GM18868 (cell line): Measurements from ENCODE around the gene DPYSL3.
A peak's percentile ranks its signal among the peaks of the same experiment; 100 is the strongest.

ENCODE experiments used
- ATAC-seq: cut with Tn5 transposase; IDR thresholded peaks from one replicate; pipeline ENCODE4 v1.9.1; 2021; ENCODE audit warnings: mild to moderate bottlenecking, moderate library complexity; ENCODE audit not compliant: unreplicated experiment

Gene DPYSL3

GRCh38 chr5:147515269-147515668, 5.4 kb upstream of the DPYSL3 start:
- ATAC-seq = no peak

GRCh38 chr5:147512659-147513379, 3.0 kb upstream of the DPYSL3 start:
- ATAC-seq = no peak

GRCh38 chr5:147510885-147511284, 1.0 kb upstream of the DPYSL3 start:
- ATAC-seq = no peak

DNA sequence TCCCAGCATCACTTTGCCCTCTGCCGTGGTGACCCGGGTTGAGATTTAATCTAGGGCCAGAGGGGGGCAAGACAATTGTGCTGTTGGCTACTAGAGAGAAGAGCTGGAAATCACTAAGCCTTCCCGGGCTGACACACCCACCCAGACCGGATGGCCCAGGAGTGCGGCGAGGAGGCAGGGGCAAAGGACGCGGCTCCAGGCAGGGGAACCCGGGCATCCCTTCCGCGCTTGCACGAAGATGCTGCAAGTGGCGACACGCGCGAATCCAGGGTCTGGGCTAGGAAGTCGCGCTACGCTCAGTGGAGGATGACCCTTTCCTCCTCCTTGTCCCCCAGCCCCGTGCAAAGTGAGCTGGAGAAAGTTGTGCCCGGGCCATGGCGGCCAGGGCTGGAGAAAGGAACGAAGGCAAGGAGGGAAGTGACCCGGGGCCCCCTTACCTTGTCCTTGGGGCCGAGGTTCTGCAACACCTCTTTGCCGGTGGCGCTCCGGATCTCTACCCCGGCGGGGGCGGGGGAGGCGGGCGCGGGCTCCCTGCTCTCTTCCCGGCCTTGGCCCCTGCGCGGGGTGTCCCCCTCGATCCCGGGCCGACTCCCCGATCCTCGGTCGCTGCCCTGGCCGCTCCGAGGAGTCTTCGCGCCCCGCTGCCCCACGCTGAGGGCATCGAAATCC, 693 bp downstream of the DPYSL3 start:
- no peak for ATAC-seq

- no peak for ATAC-seq
These were observed 1.2 kb downstream of the DPYSL3 start for GRCh38 chr5:147508711-147509040.

DNA sequence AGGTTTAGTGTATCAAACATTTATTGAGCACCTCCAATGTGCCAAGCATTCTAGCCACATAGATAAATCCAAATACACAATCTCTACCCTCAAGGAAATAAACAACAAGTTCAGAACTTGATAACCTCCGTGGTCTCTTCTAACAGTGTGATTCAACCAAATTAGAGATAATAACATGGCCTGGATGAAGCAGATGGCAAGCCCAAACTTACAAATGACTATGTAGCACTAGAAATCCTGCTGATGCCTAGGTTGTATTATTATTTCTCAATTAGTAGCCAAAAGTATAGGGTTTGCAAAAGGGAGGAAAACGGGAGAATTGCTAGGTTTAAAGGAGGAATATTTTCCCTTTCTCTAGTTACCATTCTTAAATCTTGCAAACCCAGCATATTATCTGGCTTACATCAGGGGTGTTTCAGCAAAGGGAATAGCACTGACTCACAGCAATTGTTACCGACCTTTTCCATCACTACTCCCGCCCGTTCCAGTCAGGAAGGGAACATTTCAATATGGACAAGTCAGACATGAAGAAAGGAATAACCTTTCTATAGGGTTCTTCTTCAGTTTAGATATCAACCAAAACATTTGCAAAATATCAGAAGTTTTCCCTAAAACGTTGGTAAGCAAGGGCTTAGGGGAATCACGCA, 2.3 kb downstream of the DPYSL3 start:
- ATAC-seq = no peak

GRCh38 chr5:147504535-147504934, 5.3 kb downstream of the DPYSL3 start:
- no peak for ATAC-seq

GRCh38 chr5:147504011-147504410, 5.9 kb downstream of the DPYSL3 start:
- ATAC-seq = no peak

DNA sequence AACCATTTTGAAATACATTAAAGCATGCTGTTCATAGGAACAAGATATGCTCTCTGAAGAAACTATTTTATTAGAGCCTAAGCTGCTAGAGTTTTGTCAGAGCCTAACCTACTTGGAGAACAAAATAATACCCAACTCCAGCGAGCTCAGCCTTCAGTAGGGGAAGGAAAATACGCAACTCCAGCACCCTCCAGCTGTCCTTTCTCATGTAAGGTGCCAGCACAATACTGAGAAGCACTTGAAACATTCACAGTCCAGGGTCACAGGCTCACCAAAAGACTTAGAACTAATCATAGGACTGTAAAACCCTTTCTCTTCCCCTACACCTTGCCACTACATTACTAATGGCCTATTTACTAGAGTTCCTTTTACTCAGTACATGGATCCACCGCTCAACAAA, 18.9 kb downstream of the DPYSL3 start:
- no peak for ATAC-seq

DNA sequence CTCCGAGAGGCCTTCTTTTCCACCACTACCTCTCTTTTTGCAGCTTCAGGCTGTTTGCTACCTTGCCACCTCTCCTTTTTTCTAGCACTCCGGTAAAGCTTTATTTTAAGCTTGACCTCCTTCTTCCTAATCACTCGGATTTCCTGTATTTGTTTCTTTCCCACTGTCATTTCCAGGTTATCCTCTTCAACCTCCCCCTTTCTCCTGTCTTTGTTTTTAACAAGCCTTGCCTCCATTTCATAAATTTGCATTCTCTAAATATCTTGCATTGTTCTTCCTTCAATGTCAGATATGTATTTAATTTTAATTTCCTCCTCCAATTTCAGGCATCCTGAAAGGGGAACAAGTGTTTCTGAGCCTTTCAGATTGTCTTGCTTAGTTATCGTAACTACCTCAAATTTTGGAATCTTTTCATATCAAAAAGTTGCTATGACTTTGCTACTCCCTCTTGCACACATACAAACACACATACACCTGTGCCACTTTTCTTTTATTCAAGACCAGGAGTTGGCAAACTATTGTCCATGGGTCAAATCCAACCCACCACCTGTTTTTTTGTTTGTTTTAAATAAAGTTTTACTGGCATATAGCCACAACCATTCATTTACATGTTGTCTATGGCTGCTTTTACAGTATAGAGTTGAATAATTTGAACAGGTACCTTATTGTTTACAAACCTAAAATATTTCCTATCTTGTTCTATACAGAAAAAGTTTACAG, 22.7 kb downstream of the DPYSL3 start:
- ATAC-seq = no peak

DNA sequence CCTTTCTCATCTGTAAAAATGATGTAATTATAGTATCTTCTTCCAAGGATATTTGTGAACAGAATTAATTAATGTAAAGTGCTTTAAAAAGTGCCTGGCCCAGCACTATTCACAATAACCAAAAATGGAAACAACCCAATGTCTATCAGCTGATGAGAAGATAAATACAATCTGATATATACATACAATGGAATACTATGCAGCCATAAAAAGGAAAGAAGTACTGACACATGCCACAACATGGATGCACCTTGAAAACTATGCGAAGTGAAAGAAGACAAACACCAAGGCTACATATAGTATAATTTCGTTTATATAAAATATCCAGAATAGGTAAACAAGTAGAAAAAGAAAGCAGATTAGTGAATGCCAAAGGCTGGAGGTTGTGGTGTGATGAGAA, 24.1 kb downstream of the DPYSL3 start:
- ATAC-seq = no peak

GRCh38 chr5:147485046-147485445, 24.8 kb downstream of the DPYSL3 start:
- no peak for ATAC-seq

- no peak for ATAC-seq
These were observed 25.2 kb downstream of the DPYSL3 start for GRCh38 chr5:147484708-147485020.

DNA sequence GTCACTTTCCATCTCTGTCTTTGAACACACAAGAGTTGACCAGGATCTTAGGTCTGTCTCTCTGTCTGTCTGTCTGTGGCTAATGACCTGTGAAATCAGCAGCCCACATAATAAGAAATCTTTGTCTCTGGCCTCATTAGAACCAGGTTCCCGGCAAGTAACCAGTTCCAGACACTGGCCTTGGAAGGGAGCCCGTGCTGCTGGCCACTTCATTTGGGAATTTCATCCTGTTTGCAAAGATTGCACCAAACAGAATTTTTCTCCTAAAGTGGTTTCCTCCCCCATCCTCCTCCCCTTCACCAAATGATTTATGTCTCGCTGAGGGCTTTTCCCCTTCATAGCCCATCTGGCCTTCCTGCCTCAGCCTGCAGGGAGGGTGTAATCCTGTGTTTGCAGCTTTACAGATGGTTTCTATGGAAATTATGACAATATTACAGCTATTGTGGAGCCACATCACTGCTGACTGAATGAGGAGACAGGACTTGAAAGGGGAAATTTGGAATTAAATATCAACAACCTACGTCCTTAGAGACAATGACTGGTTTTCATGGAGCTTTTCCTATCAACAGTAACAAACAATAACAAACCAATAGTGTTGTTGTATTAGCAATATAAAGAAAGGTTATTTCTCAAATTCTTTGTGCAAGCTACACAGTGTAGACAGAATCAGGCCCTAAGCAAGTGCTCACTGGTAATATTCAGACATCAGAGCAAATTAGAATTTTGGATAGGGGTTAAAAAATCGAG, 25.7 kb downstream of the DPYSL3 start:
- ATAC-seq = no peak

DNA sequence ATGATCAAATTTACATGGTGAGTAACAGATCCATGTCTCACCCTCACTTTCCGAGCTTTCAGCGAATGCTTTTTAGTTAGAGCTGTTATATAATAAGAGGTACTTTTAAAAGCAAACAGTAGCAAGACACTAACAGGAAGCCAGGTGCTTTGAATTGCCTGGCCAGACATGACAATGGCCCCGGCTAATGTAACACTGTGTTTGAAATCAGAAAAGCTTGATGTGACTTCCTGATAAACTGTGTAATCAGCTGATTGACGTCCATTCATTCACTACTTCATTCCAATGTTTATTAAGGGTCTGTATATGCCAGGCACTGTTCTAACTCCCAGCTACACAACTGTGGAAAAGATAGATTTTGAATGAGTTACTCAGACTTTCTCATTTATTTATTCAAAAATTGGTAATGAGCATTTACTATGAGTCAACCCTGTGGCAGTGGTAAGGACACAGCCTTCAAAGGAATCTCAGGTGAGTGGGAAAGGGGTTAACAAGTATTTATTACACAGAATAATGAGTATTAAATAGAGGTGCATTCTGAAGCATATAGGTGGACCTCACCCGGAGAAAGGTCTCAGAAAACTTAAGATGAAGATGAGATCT, 26.6 kb downstream of the DPYSL3 start:
- ATAC-seq = no peak

DNA sequence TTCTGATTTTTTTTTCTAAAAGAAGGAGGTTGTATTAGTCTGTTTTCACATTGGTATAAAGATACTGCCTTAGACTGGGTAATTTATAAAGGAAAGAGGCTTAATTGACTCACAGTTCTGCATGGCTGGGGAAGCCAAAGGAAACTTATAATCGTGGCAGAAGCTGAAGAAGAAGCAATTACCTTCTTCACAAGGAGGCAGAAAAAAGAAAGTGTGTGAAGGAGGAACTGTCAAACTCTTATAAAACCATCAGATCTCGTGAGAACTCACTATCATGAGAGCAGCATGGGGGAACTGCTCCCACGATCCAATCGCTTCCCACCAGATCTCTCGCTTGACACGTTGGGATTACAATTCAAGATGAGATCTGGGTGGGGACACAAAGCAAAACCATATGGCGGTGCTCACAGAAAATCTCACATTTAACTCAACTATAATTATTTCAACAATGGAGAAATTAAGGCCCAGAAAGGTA, 27.1 kb downstream of the DPYSL3 start:
- ATAC-seq = no peak

DNA sequence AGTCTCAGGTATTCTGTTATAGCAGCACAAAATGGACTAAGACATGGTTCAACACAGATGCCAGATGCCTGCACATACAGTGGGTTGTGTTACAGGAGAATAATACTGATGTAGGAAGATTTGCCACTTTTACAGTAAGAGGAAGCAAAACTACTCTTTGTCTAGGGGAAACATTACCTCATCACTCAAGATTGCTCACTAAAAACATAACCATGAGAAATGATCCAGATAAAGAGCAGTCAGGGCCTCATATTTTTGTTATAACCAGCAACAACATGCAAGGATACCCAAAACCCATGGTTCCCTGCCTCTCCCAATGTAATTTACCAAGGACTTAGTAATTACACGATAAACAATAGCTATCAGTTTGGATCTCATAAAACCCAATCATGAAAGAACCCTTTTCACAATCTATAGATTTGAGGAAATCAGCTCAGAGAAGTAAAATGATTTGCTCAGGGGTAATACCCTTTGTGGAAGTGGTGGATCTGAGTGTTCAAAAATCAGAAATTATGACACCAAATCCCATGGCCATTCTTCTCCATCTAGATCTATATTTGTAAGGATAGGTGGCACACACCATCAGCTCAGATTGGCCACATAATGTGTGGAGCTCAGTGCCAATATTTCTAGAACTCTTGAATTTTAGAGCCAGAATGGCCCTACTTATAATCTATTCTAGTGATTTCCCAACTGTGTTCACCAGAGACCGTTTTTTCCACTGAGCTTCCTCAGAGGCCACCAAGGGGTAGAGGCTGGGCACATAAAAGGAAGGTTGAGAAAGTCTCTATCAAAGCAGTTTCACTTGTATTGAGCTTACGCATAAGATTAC, 27.8 kb downstream of the DPYSL3 start:
- peak; percentile 88 for ATAC-seq

DNA sequence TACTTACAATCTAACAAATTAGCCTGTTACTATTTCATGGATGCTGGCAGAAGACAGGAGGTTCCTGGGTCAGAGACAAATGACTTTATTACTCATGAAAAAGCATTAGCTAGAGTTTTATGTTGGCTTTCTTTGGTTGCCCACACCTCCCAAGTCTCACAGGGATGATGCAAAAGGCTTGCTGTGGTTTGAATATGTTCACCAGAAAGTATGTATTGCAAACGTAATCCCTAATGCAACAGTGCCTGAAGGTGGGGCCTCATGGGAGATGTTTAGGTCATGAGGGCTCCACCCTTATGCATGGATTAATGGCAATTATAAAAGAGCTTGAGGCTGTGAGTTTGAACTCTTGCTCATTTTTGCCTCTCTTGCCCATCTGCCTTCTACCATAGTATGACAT, 28.5 kb downstream of the DPYSL3 start:
- peak; percentile 23 for ATAC-seq

DNA sequence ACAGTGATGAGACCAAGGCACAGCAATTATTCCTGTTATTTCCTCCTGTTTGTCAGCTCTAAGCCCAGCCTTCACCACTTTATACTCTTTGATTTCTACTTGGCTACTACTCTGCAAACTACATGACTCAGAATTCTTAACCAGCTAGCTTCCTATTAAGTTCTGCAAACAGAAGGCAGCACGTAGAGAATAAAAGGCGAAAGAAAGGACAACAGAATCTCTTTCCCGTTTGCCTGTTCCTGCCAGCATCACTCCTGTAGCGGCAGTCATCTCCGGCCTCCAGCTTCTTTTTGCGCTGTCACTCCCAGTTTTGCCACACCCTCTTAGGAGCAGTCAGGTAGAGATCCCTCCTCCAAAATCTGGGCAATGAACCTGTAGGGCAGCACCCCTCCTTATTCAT, 29.9 kb downstream of the DPYSL3 start:
- no peak for ATAC-seq

DNA sequence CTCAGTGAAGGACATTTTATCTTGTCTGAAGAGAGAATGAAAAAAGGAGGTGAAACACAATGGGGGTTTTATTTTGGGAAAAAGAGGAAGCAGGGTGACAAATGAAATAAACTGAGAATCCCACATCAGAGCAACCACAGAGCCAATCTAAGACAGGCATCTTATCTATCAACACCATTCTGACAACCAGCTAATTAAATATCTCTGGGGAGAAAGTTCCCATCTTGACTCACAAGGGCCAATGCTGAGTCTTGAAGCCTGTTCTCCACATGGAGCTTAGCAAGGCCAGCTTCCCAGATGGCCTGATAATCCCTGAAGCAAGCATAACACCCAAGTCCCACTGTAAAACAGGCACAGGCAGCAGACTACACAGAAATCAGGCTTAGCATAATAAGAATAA, 30.4 kb downstream of the DPYSL3 start:
- ATAC-seq = peak; percentile 44
